NCI-H2171 (cell line): ENCODE measurements around the gene GRB10.
"Not testable (repeated sequence)": the region's sequence is repeated elsewhere in the genome, so short reads cannot be mapped to it uniquely, and the experiment has no call there.

Experiments
- DNase-seq: peaks from one replicate; lab custom pipeline; 2025; lab: John Stamatoyannopoulos, UW

Gene GRB10

DNA sequence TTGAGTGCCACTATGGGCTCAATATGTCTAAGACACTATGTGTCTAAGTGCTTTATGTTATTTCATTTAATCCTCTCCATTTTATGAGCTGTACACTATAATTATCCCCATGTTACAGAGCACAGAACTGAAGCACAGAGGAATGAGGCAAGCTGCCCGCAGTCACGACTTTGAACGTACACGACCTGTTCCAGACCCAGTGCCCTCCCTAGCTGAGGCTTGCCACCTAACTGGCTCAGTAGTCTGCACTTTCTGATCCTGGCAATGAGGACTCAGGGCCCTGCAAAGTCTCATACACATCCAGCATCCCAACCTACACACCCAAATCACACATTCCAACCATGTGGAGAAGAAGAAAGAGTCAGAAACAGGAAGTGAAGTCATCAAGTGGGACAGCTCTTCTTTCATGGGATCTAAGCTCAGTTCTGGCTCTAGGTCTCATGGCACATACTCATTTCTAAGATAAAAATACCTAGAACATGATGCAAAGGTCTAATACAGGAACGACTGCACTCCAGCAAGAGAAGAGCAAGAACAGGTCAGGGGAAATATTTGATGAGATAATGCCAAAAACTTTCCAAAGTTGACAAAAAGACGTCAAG lies 175.1 kb downstream of the GRB10 start:
- no peak for DNase-seq

DNA sequence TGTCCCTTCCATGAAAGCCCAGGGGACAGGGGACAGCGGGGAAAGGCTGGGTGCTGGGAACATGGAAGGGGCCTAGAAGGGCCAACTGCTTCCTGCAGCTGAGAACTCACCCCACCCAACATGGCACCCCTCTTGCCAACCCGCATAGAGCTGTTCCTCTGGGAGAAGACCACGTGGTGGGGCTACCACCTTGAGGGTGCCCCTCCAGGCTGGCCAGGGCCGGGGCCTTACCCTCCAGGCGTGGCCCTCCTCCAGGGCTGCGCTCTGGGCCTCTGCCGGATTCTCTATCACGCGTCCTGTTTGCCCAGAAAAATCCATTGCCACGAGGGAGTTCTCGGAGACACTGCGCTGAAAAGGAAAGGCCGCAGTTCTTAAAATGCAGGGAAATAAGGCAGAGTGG lies 177.6 kb downstream of the GRB10 start:
- no peak for DNase-seq

GRCh38 chr7:50603287-50603686 lies 179.4 kb downstream of the GRB10 start:
- DNase-seq, result no peak

DNA sequence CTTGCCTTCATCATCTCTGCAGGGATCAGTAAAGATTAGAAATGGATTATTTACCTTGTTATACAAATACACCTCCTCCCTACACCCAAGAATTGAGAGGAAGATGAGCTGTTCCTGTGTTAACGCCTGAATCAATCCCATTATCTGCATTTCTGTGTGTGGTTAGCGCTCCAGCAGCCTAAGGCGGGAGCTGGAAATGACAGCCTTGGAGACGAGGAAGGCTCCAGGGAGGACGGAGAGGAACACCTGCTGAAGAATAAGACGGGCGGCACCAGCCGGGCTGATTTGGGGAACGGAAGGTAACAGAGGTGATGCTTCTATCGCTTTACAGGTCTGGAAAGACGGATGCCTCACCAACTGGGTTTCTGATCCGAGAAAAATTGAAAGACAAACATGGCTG lies 183.3 kb downstream of the GRB10 start:
- DNase-seq, result no peak

- DNase-seq, result no peak
Measured at GRCh38 chr7:50598460-50599343, 184.0 kb downstream of the GRB10 start.

DNA sequence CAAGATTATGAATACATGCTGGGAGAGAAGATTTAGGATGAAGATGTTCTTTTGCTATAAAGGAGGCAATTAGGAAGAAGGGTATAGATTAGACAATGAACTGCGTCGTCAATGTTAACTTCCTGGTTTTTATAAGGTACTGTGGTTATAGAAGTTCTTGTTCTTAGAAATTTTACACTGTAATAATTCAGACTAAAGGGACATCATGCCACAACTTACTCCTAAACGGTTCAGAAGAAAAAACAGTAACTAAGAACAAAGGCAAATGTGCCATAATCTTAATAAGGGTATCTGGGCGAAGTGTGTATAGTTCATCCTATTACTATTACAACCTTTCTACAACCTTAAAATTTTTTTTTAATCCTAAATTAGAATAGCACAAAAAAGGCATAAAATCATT lies 186.2 kb downstream of the GRB10 start:
- no peak for DNase-seq

- peak; percentile 9 for DNase-seq
Measured at GRCh38 chr7:50595491-50596102, 187.1 kb downstream of the GRB10 start.

DNA sequence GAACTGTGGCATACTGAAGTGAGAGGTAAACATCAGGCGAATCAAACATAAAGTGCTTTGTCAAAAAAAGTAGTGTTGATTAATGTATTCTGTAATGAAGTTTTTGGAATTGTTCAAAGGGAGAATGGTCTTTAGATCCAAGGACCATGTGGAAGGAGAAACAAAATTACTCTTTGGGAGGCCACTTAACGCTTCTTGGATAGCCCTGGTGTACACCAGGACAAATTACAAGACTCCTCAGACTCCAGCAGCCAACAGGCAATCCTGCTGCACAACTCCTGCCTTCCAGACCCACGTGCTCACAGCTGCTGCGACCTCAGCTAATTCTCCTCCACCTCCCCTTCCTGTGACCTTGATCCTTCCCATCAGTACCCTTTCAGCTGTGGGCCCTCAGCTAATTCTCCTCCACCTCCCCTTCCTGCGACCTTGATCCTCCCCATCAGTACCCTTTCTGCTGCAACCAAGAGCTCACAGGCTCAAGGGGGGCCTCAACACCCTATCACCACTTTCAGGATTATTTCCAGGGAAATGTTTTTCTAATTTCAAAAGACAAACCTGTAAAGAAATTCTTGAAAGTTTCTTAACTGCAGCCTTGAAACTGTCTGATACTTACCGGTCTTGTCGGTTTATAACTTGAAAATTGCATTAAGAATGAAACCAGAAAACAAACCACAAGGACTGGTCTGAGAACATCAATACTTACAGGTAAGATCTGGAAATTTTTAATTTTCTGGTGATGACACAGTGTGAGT lies 187.8 kb downstream of the GRB10 start:
- DNase-seq, result no peak

DNA sequence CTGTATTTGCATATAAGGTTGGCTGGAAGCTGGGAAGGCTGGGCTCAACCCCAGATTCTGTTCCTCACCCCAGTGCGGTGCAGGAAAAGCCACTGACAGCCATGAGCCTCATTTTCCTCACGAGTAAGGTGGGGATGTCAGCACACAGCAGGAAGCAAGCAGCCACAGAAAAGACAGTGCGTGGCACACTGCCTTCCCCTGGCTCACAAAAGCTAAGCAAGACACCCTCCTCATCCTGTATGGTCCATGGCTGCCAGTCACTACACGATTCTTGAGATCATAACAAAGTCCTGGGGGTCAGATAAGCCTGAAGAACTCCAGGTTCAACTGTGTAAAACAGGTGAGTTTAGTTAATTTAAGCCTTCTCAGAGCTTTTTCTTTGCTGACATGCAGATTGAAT lies 188.6 kb downstream of the GRB10 start:
- no peak for DNase-seq

DNA sequence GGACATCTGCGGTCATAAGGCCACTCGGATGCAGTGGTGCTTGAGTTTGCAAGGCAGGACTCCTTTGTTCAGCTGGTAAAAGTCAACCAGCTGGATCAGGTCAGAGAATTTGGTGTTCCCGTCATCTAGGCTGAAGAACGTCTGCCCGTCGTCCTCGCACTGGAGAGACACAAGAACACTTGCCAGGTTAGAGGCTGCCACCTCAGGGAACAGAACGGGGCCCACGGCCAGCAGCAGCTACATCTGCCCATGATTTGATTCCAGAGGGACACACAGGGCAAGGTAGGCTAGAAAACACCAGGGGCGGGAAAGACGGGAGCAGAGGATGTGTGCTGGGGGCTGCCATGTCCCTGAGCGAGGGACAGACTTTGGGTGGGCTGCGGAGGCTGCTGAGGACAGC lies 189.8 kb downstream of the GRB10 start:
- DNase-seq, result no peak

GRCh38 chr7:50591480-50592438 lies 190.9 kb downstream of the GRB10 start:
- peak; percentile 18 for DNase-seq

DNA sequence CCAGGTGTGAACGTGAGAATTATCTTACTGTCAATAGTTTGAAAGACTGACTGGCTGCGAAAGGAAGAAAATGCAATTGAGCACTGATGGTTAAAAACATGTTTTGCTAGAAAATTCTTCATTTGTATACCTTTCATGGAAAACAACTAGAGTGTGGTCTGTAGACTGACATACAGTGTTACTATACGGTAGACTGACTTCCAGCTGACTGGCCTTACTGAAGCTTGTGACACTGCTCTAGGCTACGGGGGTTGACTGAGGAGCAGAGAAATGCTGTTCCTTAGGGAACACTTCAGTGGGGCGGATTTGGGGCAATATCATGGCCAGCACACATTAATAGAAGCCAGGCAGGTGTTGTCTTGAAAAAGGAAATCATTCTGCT lies 191.6 kb downstream of the GRB10 start:
- no peak for DNase-seq

DNA sequence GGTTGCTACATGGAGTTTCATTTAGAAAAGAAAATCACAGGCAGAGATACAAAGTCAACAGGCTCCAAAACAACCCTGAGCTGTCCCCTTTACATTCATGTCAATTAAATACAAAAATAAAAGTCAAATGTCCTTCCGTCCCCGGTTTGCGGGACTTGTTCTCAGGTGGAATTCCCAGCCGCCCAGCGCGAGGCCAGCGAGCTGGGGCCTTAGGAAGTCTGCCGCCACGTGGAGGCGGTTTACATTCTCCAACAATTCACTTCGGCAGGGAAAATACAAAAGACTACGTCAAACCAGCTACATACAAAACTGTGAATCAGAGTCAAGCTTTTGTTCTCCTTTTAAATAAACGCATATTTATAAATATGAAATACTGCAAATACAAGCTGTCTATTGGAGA lies 192.2 kb downstream of the GRB10 start:
- DNase-seq, result no peak

GRCh38 chr7:50589364-50589763 lies 193.3 kb downstream of the GRB10 start:
- no peak for DNase-seq

DNA sequence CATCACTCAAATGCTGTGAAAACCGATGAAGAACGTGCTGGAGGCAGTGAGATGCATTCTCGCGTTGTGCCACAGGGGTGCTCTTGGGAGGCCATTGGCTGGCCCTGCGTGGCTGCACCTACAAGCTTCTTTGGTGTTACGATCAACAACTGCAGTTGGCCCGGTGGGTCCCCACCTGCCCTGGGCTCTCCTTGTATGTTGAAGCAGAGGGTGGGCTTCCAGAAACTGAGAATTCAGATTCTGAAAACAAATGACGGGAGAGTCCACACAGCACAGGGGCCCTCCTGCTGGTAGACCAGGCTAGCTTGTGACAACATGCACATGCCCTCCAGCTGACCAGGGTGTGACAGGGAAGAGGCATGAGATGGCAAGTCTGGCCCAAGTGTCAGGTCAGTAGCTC lies 193.8 kb downstream of the GRB10 start:
- DNase-seq, result no peak

DNA sequence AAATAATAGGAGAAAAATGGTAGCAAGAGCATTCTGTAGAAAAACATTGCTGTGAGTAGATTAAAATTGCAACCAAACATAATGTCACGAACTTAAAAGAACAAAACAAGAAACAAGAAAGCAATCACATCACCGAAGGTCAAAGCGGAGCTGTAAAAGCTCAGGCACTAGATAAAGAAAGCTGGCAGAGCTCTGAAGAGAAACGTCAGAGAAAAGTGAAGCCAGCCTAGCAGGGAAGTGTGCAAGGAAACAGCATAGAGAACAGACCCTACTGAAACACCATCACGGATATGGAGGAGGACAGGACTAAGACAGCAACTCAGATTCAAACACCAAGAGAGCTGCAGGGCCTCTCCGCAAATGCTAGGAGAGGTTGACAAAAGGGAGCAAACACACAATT lies 195.0 kb downstream of the GRB10 start:
- DNase-seq, result no peak

GRCh38 chr7:50584793-50585408 lies 197.8 kb downstream of the GRB10 start:
- DNase-seq, result no peak

- DNase-seq, result no peak
Measured at GRCh38 chr7:50584386-50584785, 198.3 kb downstream of the GRB10 start.

DNA sequence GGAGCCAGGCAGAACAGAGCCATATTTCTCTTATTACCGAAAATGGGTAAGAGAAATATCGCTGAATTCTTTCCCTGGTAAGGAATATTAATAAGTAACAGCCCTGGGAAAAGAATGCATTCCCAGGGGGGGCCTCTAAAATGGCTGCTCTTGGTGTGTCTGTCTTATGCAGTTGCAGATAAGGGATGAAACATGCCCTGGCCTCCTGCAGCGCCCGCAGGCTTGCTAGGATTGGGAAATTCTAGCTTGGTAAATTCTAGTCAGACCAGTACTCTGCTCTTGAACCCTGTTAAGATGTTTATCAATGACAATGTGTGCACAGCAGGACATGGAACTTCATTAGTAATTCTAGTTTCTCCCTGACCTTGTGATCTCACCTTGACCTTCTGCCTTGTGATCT lies 199.4 kb downstream of the GRB10 start:
- DNase-seq, result not testable (repeated sequence)

DNA sequence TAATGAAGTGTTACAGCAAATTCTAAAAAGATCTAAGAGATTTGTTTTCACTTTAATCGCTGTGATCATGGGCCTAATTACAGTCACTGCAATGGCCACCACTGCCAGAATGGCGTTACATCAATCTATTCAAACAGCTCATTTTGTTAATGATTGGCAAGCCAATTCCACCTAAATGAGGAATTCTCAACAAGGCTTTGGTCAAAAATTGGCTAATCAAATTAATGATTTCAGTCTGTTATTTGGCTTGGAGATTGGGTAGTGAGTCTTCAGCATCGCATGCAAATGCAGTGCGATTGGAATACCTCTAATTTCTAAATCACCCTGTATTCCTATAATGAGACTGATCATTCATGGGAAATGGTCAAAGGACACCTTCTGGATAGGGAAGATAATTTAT lies 200.4 kb downstream of the GRB10 start:
- DNase-seq, result not testable (repeated sequence)

- not testable (repeated sequence) for DNase-seq
Measured at GRCh38 chr7:50580666-50581065, 202.0 kb downstream of the GRB10 start.
